ENCODE results near the gene PSKH1.

- TF ChIP-seq, protein P1, sequence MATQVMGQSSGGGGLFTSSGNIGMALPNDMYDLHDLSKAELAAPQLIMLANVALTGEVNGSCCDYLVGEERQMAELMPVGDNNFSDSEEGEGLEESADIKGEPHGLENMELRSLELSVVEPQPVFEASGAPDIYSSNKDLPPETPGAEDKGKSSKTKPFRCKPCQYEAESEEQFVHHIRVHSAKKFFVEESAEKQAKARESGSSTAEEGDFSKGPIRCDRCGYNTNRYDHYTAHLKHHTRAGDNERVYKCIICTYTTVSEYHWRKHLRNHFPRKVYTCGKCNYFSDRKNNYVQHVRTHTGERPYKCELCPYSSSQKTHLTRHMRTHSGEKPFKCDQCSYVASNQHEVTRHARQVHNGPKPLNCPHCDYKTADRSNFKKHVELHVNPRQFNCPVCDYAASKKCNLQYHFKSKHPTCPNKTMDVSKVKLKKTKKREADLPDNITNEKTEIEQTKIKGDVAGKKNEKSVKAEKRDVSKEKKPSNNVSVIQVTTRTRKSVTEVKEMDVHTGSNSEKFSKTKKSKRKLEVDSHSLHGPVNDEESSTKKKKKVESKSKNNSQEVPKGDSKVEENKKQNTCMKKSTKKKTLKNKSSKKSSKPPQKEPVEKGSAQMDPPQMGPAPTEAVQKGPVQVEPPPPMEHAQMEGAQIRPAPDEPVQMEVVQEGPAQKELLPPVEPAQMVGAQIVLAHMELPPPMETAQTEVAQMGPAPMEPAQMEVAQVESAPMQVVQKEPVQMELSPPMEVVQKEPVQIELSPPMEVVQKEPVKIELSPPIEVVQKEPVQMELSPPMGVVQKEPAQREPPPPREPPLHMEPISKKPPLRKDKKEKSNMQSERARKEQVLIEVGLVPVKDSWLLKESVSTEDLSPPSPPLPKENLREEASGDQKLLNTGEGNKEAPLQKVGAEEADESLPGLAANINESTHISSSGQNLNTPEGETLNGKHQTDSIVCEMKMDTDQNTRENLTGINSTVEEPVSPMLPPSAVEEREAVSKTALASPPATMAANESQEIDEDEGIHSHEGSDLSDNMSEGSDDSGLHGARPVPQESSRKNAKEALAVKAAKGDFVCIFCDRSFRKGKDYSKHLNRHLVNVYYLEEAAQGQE (IDR thresholded peaks at IDR 0.05), result no peak
- TF ChIP-seq, protein P2, sequence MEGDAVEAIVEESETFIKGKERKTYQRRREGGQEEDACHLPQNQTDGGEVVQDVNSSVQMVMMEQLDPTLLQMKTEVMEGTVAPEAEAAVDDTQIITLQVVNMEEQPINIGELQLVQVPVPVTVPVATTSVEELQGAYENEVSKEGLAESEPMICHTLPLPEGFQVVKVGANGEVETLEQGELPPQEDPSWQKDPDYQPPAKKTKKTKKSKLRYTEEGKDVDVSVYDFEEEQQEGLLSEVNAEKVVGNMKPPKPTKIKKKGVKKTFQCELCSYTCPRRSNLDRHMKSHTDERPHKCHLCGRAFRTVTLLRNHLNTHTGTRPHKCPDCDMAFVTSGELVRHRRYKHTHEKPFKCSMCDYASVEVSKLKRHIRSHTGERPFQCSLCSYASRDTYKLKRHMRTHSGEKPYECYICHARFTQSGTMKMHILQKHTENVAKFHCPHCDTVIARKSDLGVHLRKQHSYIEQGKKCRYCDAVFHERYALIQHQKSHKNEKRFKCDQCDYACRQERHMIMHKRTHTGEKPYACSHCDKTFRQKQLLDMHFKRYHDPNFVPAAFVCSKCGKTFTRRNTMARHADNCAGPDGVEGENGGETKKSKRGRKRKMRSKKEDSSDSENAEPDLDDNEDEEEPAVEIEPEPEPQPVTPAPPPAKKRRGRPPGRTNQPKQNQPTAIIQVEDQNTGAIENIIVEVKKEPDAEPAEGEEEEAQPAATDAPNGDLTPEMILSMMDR (IDR thresholded peaks at IDR 0.05; ENCODE audit: low read depth, low read length, missing input control), result no peak
- no peak for TF ChIP-seq GABPA (IDR thresholded peaks at IDR 0.05 in 1 of 2, conservative IDR thresholded peaks at IDR 0.05 in 1 of 2)
- no peak for TF ChIP-seq EGR1 (IDR thresholded peaks at IDR 0.05; ENCODE audit: low read depth in 2 of 2)
- no peak for TF ChIP-seq HNF4A (conservative IDR thresholded peaks at IDR 0.05)
- no peak for TF ChIP-seq MAX (IDR thresholded peaks at IDR 0.05)
- TF ChIP-seq SP1 (IDR thresholded peaks at IDR 0.05), result no peak
Observed at GRCh38 chr16:67877064-67877463, 16.0 kb upstream of the PSKH1 start.

All from liver (tissue), 3 donors.